GM10266 (cell line): Measurements from ENCODE around the gene ACTG1.

Experiments used
- DNase-seq: peaks from one replicate; pipeline ENCODE4 v3.0.0; 2012; ENCODE audit errors: extremely low spot score
- CTCF ChIP-seq: IDR thresholded peaks from 2 replicates; pipeline ENCODE4 v1.5.1; 2012; ENCODE audit warnings: mild to moderate bottlenecking, low read depth; ENCODE audit not compliant: control insufficient read depth, insufficient read depth; ENCODE audit errors: missing control alignments

ACTG1 gene

GRCh38 chr17:81516439-81516838 is 3.8 kb upstream of the ACTG1 start:
- no peak for DNase-seq
- TF ChIP-seq CTCF, result no peak

GRCh38 chr17:81515530-81516041 is 3.0 kb upstream of the ACTG1 start:
- DNase-seq, result no peak

GRCh38 chr17:81514739-81515529 is 2.3 kb upstream of the ACTG1 start:
- peak; percentile 91 for DNase-seq
- TF ChIP-seq CTCF, result no peak

More at GRCh38 chr17:81515530-81516041, 3.0 kb upstream of the ACTG1 start:
- TF ChIP-seq CTCF, result no peak

GRCh38 chr17:81514489-81514738 is 1.8 kb upstream of the ACTG1 start:
- no peak for DNase-seq
- TF ChIP-seq CTCF, result no peak

GRCh38 chr17:81513753-81514488 is 1.3 kb upstream of the ACTG1 start:
- TF ChIP-seq CTCF, result peak; percentile 0
- no peak for DNase-seq

- no peak for TF ChIP-seq CTCF
- peak; percentile 71 for DNase-seq
These were observed 763 bp upstream of the ACTG1 start for GRCh38 chr17:81513372-81513752.
